Activated B cell treated with CpG ODN at 0.5 μM for 24 hours (primary cell): Measurements from ENCODE around the gene MTUS2. TPM values are rescaled to one million over a fixed set of nuclear protein-coding genes. Genes with fewer than 3 reads are reported as not detected.

Experiments
- ATAC-seq: fragments of 200-7000 bp; cut with Tn5 transposase; one replicate; pipeline ENCODE4 v1.10.0; 2021; ENCODE audit warnings: low read depth, mild to moderate bottlenecking, moderate library complexity
- CTCF ChIA-PET: fragments of 350-600 bp; sonication (Branson Sonifier 250); formaldehyde crosslinking; loops from one replicate; lab custom pipeline; 2021; ENCODE audit warnings: antibody characterized with exemption; lab: Charles Lee
- POLR2A ChIA-PET: fragments of 350-600 bp; sonication (Branson Sonifier 250); formaldehyde crosslinking; loops from one replicate; lab custom pipeline; 2021; ENCODE audit warnings: antibody characterized with exemption; lab: Charles Lee
- DNase-seq: peaks from one replicate; pipeline ENCODE4 v3.0.0; 2022
- H3K27ac Mint-ChIP-seq: one replicate; pipeline ENCODE4 v1.8.0; 2020; ENCODE audit warnings: mixed read lengths
- H3K27me3 Mint-ChIP-seq: one replicate; pipeline ENCODE4 v1.8.0; 2021; ENCODE audit warnings: mixed read lengths
- H3K36me3 Mint-ChIP-seq: one replicate; pipeline ENCODE4 v1.8.0; 2021; ENCODE audit warnings: low read depth, mixed read lengths
- H3K4me1 Mint-ChIP-seq: one replicate; pipeline ENCODE4 v1.8.0; 2021; ENCODE audit warnings: mixed read lengths
- H3K4me3 Mint-ChIP-seq: one replicate; pipeline ENCODE4 v1.8.0; 2020; ENCODE audit warnings: mild to moderate bottlenecking, mixed read lengths
- H3K9me3 Mint-ChIP-seq: one replicate; pipeline ENCODE4 v1.8.0; 2020; ENCODE audit warnings: mixed read lengths
- intact Hi-C: fragments of 100-400 bp; cut with micrococcal nuclease; formaldehyde crosslinking; loops from one replicate; pipeline ENCODE4 v1.15.1; 2024
- total RNA-seq: library from RNA; stranded (reverse); gene quantifications from 2 replicates; pipeline ENCODE4 v1.2.3, GENCODE V29; 2022
- TF ChIP-seq, protein P1 (sequence below): fragments of 200-600 bp; IDR thresholded peaks from one replicate; pipeline ENCODE4 v1.8.0; 2022; ENCODE audit warnings: antibody characterized with exemption, mild to moderate bottlenecking

The MTUS2 gene
- total RNA-seq, 1 donor from 2014 or later: not detected

DNA sequence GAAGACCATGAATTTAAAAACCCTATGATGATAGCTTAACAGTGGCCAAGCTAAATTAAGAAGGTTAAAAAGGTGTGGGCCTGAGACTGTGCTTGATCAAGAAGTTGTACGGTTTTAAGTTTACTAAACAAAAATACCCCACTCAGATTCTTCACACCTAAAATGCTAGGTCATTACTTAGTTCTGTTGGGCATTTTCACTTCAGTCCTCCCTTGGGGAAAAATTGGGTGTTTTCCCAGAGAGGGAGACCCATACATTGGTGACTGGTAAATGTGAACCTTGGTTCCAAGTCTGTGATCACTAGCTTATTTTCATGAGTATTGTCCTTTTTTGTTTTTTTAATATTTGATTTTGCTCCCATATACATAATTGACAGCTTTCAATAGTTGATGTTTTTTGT lies 44.4 kb downstream of the MTUS2 start:
- Mint-ChIP-seq H3K9me3 (no peaks in the 10 kb centered on the region), H3K36me3 (no peaks in the 10 kb centered on the region), H3K27ac (no peak overlapping the region), H3K4me3 (no peak overlapping the region), H3K27me3 (peaks cover 6% of the 10 kb centered on the region), H3K4me1 (no peaks in the 10 kb centered on the region)
- DNase-seq: no peak
- no peak for ATAC-seq
- ChIA-PET POLR2A (interaction anchor here (0.7 kb wide), 1 partner anchor 192 kb away, joined by 3 read pairs; no protein-coding TSS in a partner anchor), CTCF (no interaction called here)
- TF ChIP-seq, protein P1, sequence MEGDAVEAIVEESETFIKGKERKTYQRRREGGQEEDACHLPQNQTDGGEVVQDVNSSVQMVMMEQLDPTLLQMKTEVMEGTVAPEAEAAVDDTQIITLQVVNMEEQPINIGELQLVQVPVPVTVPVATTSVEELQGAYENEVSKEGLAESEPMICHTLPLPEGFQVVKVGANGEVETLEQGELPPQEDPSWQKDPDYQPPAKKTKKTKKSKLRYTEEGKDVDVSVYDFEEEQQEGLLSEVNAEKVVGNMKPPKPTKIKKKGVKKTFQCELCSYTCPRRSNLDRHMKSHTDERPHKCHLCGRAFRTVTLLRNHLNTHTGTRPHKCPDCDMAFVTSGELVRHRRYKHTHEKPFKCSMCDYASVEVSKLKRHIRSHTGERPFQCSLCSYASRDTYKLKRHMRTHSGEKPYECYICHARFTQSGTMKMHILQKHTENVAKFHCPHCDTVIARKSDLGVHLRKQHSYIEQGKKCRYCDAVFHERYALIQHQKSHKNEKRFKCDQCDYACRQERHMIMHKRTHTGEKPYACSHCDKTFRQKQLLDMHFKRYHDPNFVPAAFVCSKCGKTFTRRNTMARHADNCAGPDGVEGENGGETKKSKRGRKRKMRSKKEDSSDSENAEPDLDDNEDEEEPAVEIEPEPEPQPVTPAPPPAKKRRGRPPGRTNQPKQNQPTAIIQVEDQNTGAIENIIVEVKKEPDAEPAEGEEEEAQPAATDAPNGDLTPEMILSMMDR: no peak
- intact Hi-C loops: no loop called here

DNA sequence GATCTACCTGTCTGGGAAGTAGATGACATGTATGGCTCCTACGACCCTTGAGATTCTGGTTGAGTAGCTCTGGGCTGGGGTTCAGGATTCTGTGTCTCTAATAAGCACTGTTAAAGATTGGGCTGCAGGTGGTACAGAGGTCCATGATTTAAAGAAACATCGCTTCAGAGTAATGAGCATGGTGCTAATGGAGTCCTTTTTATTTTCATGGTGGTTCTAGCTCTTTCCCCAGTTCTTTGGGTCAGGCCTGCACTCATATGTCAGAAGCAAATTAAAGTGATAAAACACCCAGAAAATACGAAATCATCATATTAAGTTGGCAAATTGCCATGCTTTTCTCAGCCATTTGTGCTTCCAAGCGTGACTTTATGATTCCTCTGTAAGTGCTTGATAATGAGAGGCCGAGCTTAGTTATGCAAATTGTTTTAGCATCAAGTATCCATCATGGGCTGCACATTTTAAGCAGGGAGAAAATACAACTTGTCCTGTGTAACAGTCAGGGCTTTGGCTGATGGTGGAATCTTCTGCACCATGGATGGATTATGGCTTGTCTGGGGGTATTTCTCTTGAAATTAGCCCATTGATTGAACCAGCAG lies 45.1 kb downstream of the MTUS2 start:
- H3K9me3 Mint-ChIP-seq: no peaks in the 10 kb centered on the region
- peaks cover 6% of the 10 kb centered on the region for H3K27me3 Mint-ChIP-seq
- TF ChIP-seq, protein P1: no peak
- no peaks in the 10 kb centered on the region for H3K36me3 Mint-ChIP-seq
- H3K4me1 Mint-ChIP-seq: no peaks in the 10 kb centered on the region
- H3K4me3 Mint-ChIP-seq: no peak overlapping the region
- ChIA-PET POLR2A (no interaction called here), CTCF (no interaction called here)
- intact Hi-C loops: no loop called here
- DNase-seq: no peak
- no peak for ATAC-seq
- no peak overlapping the region for H3K27ac Mint-ChIP-seq

DNA sequence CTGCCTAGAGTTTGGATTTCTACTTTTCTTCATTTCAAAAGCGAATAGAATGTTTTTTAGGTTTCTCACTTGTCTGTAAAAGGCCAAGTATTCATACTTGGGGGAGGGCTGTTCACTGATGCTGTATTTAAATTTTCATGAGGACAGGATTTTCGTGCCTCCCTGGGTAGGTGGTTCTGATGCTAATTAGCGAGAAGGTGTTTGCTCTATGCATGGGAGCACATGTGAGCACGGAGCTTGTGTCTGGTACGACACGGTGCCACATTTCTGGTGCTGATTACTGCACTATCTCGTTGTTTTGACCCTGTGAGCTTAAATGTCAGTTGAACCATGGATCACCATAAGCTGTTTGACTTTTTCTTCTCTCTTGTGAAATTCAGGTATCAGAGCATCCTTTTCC lies 45.8 kb downstream of the MTUS2 start:
- POLR2A ChIA-PET: no interaction called here
- no peak for ATAC-seq
- H3K27me3 Mint-ChIP-seq: peaks cover 6% of the 10 kb centered on the region
- H3K4me1 Mint-ChIP-seq: no peaks in the 10 kb centered on the region
- DNase-seq: no peak
- no peak overlapping the region for H3K4me3 Mint-ChIP-seq
- CTCF ChIA-PET: no interaction called here
- no peaks in the 10 kb centered on the region for H3K9me3 Mint-ChIP-seq
- intact Hi-C loops: no loop called here
- TF ChIP-seq, protein P1: no peak
- H3K27ac Mint-ChIP-seq: no peak overlapping the region
- H3K36me3 Mint-ChIP-seq: no peaks in the 10 kb centered on the region

DNA sequence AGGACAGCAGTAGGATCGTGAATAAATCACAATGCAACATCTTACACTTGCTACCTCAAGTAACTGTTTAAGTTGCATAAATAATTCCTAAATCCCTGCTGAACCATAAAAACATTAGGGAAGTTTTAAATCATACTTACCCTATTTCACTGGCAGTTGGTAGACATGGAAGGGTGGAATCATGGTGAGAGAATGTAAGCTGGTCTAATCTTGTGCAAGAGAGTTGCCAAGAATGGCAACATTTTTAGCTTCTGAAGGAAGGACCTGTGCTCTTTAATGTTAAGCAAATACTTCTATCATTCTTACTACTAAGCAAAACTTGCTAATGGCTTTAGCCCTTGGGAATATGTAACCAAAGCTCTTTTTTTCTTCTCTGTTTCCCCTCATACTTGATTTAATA lies 46.8 kb downstream of the MTUS2 start:
- DNase-seq (no peak), ATAC-seq (no peak)
- H3K27me3 Mint-ChIP-seq: peaks cover 3% of the 10 kb centered on the region
- H3K4me3 Mint-ChIP-seq: no peak overlapping the region
- H3K27ac Mint-ChIP-seq: no peak overlapping the region
- ChIA-PET CTCF (no interaction called here), POLR2A (no interaction called here)
- H3K36me3 Mint-ChIP-seq: no peaks in the 10 kb centered on the region
- intact Hi-C loops: no loop called here
- H3K9me3 Mint-ChIP-seq: peaks cover 3% of the 10 kb centered on the region
- H3K4me1 Mint-ChIP-seq: no peaks in the 10 kb centered on the region
- TF ChIP-seq, protein P1: no peak

DNA sequence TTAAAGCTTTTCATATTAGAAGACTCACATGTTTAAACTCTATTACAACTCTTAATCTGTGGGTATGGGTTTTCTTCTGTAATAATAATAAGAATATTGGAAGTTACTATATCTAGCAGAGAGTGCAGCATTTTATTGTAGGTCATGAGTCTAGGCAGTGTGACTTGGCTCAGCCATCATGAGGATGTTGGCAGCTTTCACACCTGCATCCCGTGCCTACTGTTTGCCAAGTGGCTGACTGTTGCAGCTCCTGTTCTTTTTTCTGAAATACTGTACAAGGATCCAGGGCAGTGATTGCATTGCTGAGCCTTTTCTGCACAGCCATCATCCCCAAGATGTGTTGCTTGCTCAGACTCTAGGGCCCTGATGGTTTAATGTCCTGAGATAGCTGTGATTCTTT lies 47.4 kb downstream of the MTUS2 start:
- ChIA-PET POLR2A (no interaction called here), CTCF (no interaction called here)
- Mint-ChIP-seq H3K4me3 (no peak overlapping the region), H3K4me1 (no peaks in the 10 kb centered on the region), H3K27ac (no peak overlapping the region), H3K36me3 (no peaks in the 10 kb centered on the region), H3K27me3 (peaks cover 3% of the 10 kb centered on the region), H3K9me3 (peaks cover 10% of the 10 kb centered on the region)
- TF ChIP-seq, protein P1: no peak
- no peak for DNase-seq
- intact Hi-C loops: no loop called here
- no peak for ATAC-seq
